Fibroblast of villous mesenchyme (primary cell): ENCODE measurements around the gene KRT3. TPM values are rescaled to one million over a fixed set of nuclear protein-coding genes. Genes with fewer than 3 reads are reported as not detected.

ENCODE experiments used
- DNase-seq: peaks from one replicate; pipeline ENCODE4 v3.0.0-alpha.2; 2010; ENCODE audit warnings: low read depth
- H3K4me3 ChIP-seq: 2 replicates; pipeline ENCODE4 v1.5.1; 2011; ENCODE audit warnings: low read depth, mild to moderate bottlenecking, low read length
- CTCF ChIP-seq: IDR thresholded peaks from 2 replicates; pipeline ENCODE4 v1.5.1; 2012; ENCODE audit warnings: low read depth, mild to moderate bottlenecking, low read length; ENCODE audit not compliant: insufficient read depth
- total RNA-seq: library from RNA; depleted of rRNA; stranded (reverse); fragments of >200 nt; gene quantifications from 2 replicates; pipeline ENCODE4 v1.2.3, GENCODE V29; 2012

KRT3 gene
- total RNA-seq, 1 donor, result not detected

- TF ChIP-seq CTCF, result no peak
- no peak overlapping the region for H3K4me3 ChIP-seq
- no peak for DNase-seq
These were observed 24.4 kb downstream of the KRT3 start for GRCh38 chr12:52771505-52771904.

GRCh38 chr12:52771088-52771487 lies 24.8 kb downstream of the KRT3 start:
- DNase-seq, result no peak
- TF ChIP-seq CTCF, result no peak
- no peak overlapping the region for H3K4me3 ChIP-seq

GRCh38 chr12:52769946-52770345 lies 26.0 kb downstream of the KRT3 start:
- no peak overlapping the region for H3K4me3 ChIP-seq
- no peak for TF ChIP-seq CTCF
- no peak for DNase-seq

GRCh38 chr12:52769354-52769753 lies 26.6 kb downstream of the KRT3 start:
- H3K4me3 ChIP-seq, result no peak overlapping the region
- DNase-seq, result peak; percentile 2
- TF ChIP-seq CTCF, result no peak

- no peak for DNase-seq
- no peak for TF ChIP-seq CTCF
- no peak overlapping the region for H3K4me3 ChIP-seq
These were observed 27.3 kb downstream of the KRT3 start for GRCh38 chr12:52768479-52769200.

GRCh38 chr12:52767427-52767826 lies 28.5 kb downstream of the KRT3 start:
- no peak overlapping the region for H3K4me3 ChIP-seq
- TF ChIP-seq CTCF, result no peak
- no peak for DNase-seq

- TF ChIP-seq CTCF, result no peak
- DNase-seq, result no peak
- H3K4me3 ChIP-seq, result no peak overlapping the region
These were observed 28.9 kb downstream of the KRT3 start for GRCh38 chr12:52767020-52767379.
